Small intestine (tissue), 7 donors: ENCODE results near the gene C10orf95. TPM values are rescaled to one million over a fixed set of nuclear protein-coding genes. Genes with fewer than 3 reads are reported as not detected.

Experiments
- DNase-seq, 2 donors: peaks; one replicate each; pipeline versions ENCODE4 v3.0.0 to v3.0.0-alpha.2; 2013
- FAIRE-seq: peaks from 2 replicates; lab custom pipeline; 2012; peaks lifted over from hg19 to GRCh38; lab: Jason Lieb, UNC
- H3K27ac ChIP-seq, 3 donors: one replicate each; pipeline ENCODE4 v1.5.1; 2013; ENCODE audit warnings: low read length in 2 of 3, mild to moderate bottlenecking in 2 of 3, control low read depth in 1 of 3, inconsistent platforms in 1 of 3, low read depth in 1 of 3, moderate library complexity in 1 of 3
- H3K27me3 ChIP-seq, 3 donors: one replicate each; pipeline ENCODE4 v1.6.1; 2013; ENCODE audit warnings: low read length in 3 of 3, inconsistent platforms in 1 of 3; ENCODE audit not compliant: control insufficient read depth in 3 of 3, insufficient read depth in 3 of 3
- H3K36me3 ChIP-seq, 3 donors: one replicate each; pipeline ENCODE4 v1.6.1; 2013; ENCODE audit warnings: low read length in 3 of 3, inconsistent platforms in 1 of 3, low read depth in 1 of 3, mild to moderate bottlenecking in 1 of 3, moderate library complexity in 1 of 3; ENCODE audit not compliant: control insufficient read depth in 3 of 3, insufficient read depth in 2 of 3
- H3K4me1 ChIP-seq, 3 donors: one replicate each; pipeline ENCODE4 v1.6.1; 2013; ENCODE audit warnings: low read length in 2 of 3, inconsistent platforms in 1 of 3, low read depth in 1 of 3, mild to moderate bottlenecking in 1 of 3, moderate library complexity in 1 of 3; ENCODE audit not compliant: control insufficient read depth in 3 of 3, insufficient read depth in 2 of 3
- H3K4me3 ChIP-seq, 3 donors: one replicate each; pipeline ENCODE4 v1.5.1; 2013; ENCODE audit warnings: low read length in 3 of 3, control low read depth in 1 of 3, inconsistent platforms in 1 of 3, low read depth in 1 of 3, mild to moderate bottlenecking in 1 of 3, moderate library complexity in 1 of 3
- H3K9me3 ChIP-seq, 2 donors: one replicate each; pipeline ENCODE4 v1.6.1; 2013; ENCODE audit warnings: low read depth in 1 of 2, low read length in 1 of 2; ENCODE audit not compliant: control insufficient read depth in 2 of 2, insufficient read depth in 1 of 2
- WGBS, 3 donors: extraction: QIAGEN DNeasy Blood & Tissue Kit; methylation state at CpG; one replicate each; pipeline ENCODE4 v1.1.7; 2013; 5-methylcytosine and 5-hydroxymethylcytosine counted together
- polyA plus RNA-seq, 4 donors: library from polyadenylated mRNA; stranded (reverse) in 3 of 4; unstranded in 1 of 4; fragments of 200-250 nt in 3 of 4; fragments of 120-200 nt in 1 of 4; gene quantifications; one replicate each; pipeline versions ENCODE4 v1.2.1 to v1.2.3, GENCODE V29; 2013
- donor health status: healthy with polysubstance abuse.
- donor health status: control.
- donor health status: control.
- donor health status: Bipolar disorder and iron deficiency.
- donor health status: healthy.

The C10orf95 gene
- polyA plus RNA-seq, 4 donors: 0.61 to 3.8 TPM; not detected in 2

DNA sequence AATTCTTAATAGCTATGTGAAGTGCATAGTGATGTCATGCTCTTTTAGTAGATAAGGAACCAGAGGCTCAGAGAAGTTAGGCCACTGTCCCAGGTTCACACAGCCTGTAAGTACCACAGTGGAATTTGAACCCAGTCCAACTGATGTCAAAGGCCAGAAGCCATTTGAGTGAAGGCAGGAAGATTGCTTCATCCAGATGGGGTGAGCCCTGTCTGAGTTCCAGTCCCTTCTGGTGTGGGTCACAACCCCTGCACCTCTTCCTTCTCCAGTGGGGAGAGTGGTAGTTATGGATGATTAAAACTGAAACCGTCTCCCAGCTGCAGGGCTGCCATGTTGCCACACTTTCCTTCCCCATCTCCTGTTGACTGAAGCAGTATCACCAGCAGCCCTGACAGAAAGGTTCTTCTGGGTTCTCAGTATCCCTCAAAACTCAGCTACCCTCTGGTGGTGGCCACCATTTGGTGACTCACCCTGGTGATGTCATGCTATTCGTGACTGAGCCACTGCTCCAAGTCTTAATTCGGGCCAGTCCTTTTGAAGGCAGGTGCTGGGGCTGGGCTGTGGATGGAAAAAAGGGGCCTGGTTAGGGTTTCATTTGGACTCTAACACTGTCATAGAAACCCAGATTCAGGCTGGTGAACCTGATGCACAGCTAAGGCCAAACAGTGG lies 1.5 kb upstream of the C10orf95 start:
- Histone ChIP-seq H3K4me1 (peaks cover 0 to 60% (median 2%) of the 10 kb centered on the region in 3 donors), H3K36me3 (peaks cover 0 to 36% (median 0%) of the 10 kb centered on the region in 3 donors), H3K27ac (peak overlapping the region in 1 of 3 donors; percentile 51), H3K9me3 (no peaks in the 10 kb centered on the region), H3K27me3 (no peaks in the 10 kb centered on the region), H3K4me3 (no peak overlapping the region)
- DNase-seq (peak in 1 of 2 donors; percentile 48), FAIRE-seq (no peak)
- 46 to 64% (median 47%) methylated on average over 3 of the region's 3 CpGs for WGBS, 3 donors

DNA sequence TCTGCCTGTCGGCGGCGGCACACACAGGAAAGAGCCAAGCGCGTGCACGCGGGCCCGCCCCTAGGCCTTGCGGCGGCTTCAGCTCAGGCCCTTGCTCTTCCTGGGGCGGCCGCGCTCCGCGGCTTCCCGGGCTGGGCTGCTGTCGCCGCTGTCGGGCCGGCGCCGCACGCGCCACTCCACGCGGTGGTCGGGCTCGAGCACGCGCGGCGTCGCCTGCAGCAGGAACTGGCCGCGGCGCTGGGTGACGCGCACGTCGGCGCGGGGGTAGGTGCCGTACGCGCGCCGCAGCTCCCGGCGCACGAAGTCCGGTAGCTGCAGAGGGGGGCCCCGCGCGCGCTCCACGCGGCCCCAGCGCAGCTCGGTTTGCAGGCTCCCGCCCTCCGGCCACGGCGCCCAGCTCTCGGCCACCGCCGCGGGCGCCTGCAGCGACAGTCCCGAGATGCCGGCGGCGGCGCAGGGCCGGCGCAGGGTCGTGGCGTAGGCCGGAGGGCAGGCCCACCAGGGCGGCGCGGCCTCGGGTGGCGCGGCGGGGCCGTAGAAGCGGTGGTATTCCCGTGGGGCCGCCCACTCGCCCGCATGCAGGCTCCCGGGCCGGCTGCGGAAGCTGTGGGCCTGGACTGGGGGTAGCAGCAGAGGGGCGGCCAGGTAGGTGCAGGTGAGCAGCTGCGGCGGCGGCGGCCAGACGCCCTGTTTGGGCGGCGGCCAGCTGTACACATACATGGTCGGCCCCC lies 804 bp downstream of the C10orf95 start:
- H3K27ac ChIP-seq: peak overlapping the region; percentile 88 to 98 (median 94)
- H3K4me3 ChIP-seq: peak overlapping the region; percentile 83 to 98 (median 86)
- DNase-seq: peak; percentile 89 to 96
- H3K27me3 ChIP-seq: no peaks in the 10 kb centered on the region
- no peak for FAIRE-seq
- peaks cover 0 to 39% (median 2%) of the 10 kb centered on the region in 3 donors for H3K4me1 ChIP-seq
- no peaks in the 10 kb centered on the region for H3K9me3 ChIP-seq
- WGBS, 3 donors: 0% methylated on average over 36 to 104 of the region's 104 CpGs
- peaks cover 0 to 32% (median 0%) of the 10 kb centered on the region in 3 donors for H3K36me3 ChIP-seq

DNA sequence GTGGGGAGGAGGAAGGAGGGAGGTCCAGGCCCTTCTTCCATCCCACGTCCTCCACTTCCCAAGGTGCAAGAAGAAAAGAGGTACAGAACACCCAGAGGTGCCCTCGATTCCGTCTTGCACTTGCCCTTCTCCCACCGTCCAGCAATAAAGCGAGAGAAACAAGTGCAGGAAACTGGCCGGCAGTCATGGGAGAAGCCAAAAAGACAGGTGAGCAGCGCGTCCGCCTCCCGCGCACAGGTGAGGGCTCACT lies 1.3 kb downstream of the C10orf95 start:
- DNase-seq (no peak), FAIRE-seq (no peak)
- H3K4me1 ChIP-seq: peaks cover 0 to 34% (median 2%) of the 10 kb centered on the region in 3 donors
- H3K36me3 ChIP-seq: peaks cover 0 to 29% (median 0%) of the 10 kb centered on the region in 3 donors
- H3K9me3 ChIP-seq: no peaks in the 10 kb centered on the region
- 0 to 1% (median 0%) methylated on average over 11 of the region's 11 CpGs for WGBS, 3 donors
- H3K27me3 ChIP-seq: no peaks in the 10 kb centered on the region
- H3K4me3 ChIP-seq: peak overlapping the region; percentile 68 to 98 (median 86)
- peak overlapping the region; percentile 88 to 98 (median 94) for H3K27ac ChIP-seq

DNA sequence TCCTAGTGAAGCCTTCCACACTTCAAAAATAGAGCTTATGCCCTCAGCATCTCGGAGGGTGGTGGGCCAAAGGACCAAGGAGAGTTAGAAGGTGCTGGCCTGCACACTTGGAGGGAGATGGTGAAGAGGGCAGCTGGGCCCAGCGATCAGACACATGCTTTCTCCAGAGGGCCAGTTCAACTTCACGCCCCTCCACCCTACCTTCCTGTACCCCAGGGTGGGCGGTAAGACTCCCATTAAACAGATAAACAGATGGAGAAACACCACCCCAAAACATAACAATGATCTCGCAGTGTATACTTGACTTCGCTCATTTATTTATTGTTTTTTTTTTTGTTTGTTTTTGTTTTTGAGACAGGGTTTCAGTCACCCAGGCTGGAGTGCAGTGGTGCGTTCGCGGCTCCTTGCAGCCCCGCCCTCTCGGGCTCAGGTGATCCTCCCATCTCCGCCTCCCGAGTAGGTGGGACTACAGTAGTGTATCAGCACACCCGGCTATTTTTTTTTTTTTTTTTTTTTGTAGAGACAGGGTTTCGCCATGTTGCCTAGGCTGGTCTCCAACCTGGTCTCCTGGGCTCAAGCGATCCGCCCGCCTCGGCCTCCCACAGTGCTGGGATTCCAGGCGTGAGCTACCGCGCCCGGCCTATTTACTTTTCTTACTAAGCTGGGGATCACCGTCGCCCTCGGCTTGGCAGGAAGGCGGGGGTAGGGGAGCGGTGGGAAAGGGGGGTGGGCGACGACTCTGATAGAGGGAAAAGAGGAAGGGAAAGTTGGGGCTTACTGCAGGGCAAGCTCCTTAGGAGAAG lies 1.8 kb downstream of the C10orf95 start:
- Histone ChIP-seq H3K27ac (peak overlapping the region; percentile 88 to 98 (median 94)), H3K9me3 (no peaks in the 10 kb centered on the region), H3K27me3 (no peaks in the 10 kb centered on the region), H3K36me3 (peaks cover 0 to 29% (median 0%) of the 10 kb centered on the region in 3 donors), H3K4me3 (peak overlapping the region; percentile 68 to 98 (median 86)), H3K4me1 (peaks cover 0 to 29% (median 2%) of the 10 kb centered on the region in 3 donors)
- peak; percentile 91 for DNase-seq
- 5 to 8% (median 7%) methylated on average over 30 of the region's 30 CpGs for WGBS, 3 donors
- FAIRE-seq: no peak

DNA sequence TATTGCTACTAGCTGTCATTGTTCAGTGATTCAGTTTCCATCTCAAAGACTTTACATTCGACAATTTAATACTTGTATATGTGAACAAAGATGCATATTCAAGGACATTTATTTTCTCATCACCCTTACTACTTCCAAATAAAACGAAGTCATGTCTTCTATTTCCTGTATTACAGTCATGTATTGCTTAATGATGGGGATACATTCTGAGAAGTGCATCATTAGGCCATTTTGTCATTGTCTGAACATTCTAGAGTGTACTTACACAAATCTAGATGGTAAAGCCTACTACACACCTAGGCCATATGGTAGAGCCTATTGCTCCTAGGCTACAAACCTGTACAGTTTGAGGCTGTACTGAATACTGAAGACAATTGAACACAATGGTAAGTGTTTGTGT lies 6.5 kb downstream of the C10orf95 start:
- Histone ChIP-seq H3K27me3 (no peaks in the 10 kb centered on the region), H3K4me3 (no peak overlapping the region), H3K9me3 (no peaks in the 10 kb centered on the region), H3K4me1 (peaks cover 0 to 5% (median 2%) of the 10 kb centered on the region in 3 donors), H3K27ac (no peak overlapping the region), H3K36me3 (no peaks in the 10 kb centered on the region)
- WGBS, 3 donors: 72 to 78% (median 75%) methylated on average over 2 of the region's 2 CpGs
- DNase-seq: no peak
- no peak for FAIRE-seq

DNA sequence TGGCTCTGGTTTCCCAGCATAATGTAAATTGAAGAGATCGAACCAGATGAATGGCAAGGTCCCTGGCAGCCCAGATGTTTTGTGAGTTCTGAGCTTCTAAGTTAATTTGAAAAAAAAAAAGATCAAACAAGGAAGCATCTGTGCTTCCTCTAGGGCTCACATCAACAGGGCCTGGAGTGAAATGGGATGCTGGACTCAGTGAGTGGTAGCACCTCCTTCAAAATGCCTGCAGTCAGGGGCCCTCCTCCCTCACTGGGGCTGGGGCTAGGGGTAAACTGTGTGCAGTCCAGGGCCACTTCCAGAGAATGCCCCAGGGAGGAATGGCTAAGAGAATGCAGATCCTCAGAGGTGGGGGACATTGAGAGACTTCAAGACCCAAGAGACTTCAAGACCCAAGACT lies 13.0 kb downstream of the C10orf95 start:
- no peak for DNase-seq
- Histone ChIP-seq H3K4me3 (no peak overlapping the region), H3K27me3 (no peaks in the 10 kb centered on the region), H3K36me3 (no peaks in the 10 kb centered on the region), H3K9me3 (no peaks in the 10 kb centered on the region), H3K4me1 (peaks cover 0 to 30% (median 0%) of the 10 kb centered on the region in 3 donors), H3K27ac (no peak overlapping the region)
- FAIRE-seq: no peak
- WGBS, 3 donors: 70 to 95% (median 93%) methylated on average over 1 of the region's 1 CpG

DNA sequence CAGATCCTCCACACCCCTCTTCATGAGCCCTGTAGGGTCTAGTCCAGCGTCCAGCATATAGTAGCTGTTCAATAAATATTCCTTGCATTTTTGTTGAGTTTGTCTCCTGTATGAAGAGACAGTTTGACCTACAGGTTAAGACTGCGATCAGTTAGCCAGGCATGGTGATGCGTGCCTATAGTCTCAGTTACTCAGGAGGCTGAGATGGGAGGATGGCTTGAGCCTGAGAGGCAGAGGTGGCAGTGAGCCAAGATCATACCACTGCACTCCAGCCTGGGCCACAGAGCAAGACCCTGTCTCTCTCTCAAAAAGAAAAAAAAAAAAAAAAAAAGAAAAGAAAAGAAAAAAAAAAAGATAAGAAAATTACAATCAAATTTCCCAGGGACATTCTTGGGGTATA lies 13.8 kb downstream of the C10orf95 start:
- no peak for FAIRE-seq
- H3K4me1 ChIP-seq: peaks cover 0 to 32% (median 0%) of the 10 kb centered on the region in 3 donors
- WGBS, 3 donors: 95 to 99% (median 98%) methylated on average over 3 of the region's 3 CpGs
- H3K4me3 ChIP-seq: no peak overlapping the region
- no peaks in the 10 kb centered on the region for H3K9me3 ChIP-seq
- no peak for DNase-seq
- no peak overlapping the region for H3K27ac ChIP-seq
- no peaks in the 10 kb centered on the region for H3K27me3 ChIP-seq
- H3K36me3 ChIP-seq: no peaks in the 10 kb centered on the region

DNA sequence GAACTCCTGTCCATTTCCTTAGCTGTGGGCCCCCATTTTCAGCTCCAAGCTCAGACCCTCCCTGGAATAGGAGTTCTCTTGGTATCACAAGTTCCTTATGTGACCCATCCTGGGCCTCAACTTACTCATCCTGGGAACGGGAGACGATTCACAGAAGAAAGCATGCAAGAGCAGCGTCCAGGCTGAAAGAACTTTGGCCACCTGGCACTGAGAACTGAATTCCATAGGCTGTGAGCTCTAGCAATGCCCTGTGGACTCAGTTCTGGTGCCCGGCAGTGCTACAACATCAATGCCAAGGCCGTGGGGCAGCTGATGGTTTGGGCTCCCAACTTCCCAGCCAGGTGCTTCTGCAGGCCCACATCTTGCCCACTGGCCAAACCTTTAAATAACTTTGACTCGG lies 15.0 kb downstream of the C10orf95 start:
- peaks cover 0 to 38% (median 0%) of the 10 kb centered on the region in 3 donors for H3K4me1 ChIP-seq
- peak in 1 of 2 donors; percentile 73 for DNase-seq
- no peaks in the 10 kb centered on the region for H3K36me3 ChIP-seq
- no peak overlapping the region for H3K27ac ChIP-seq
- H3K4me3 ChIP-seq: no peak overlapping the region
- 15 to 56% (median 32%) methylated on average over 6 of the region's 6 CpGs for WGBS, 3 donors
- H3K27me3 ChIP-seq: no peaks in the 10 kb centered on the region
- no peaks in the 10 kb centered on the region for H3K9me3 ChIP-seq
- FAIRE-seq: no peak
